GM19035 (cell line): ENCODE results near the gene ICAM1.

ENCODE experiments used
- ATAC-seq: cut with Tn5 transposase; IDR thresholded peaks from one replicate; pipeline ENCODE4 v1.9.1; 2021; ENCODE audit not compliant: unreplicated experiment

ICAM1 gene

GRCh38 chr19:10292789-10293636 lies 22.1 kb downstream of the ICAM1 start:
- no peak for ATAC-seq

- no peak for ATAC-seq
Measured at GRCh38 chr19:10293637-10294367, 22.9 kb downstream of the ICAM1 start.

DNA sequence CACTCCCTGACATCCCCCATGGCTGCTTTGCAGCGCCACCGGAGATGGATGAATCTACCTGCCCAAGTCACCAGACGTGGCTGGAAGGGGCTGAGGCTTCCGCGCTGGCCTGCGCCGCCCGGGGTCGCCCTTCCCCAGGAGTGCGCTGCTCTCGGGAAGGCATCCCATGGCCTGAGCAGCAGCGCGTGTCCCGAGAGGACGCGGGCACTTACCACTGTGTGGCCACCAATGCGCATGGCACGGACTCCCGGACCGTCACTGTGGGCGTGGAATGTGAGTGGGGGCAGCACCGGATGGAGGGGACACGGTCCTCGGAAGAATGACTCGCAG lies 23.4 kb downstream of the ICAM1 start:
- no peak for ATAC-seq

DNA sequence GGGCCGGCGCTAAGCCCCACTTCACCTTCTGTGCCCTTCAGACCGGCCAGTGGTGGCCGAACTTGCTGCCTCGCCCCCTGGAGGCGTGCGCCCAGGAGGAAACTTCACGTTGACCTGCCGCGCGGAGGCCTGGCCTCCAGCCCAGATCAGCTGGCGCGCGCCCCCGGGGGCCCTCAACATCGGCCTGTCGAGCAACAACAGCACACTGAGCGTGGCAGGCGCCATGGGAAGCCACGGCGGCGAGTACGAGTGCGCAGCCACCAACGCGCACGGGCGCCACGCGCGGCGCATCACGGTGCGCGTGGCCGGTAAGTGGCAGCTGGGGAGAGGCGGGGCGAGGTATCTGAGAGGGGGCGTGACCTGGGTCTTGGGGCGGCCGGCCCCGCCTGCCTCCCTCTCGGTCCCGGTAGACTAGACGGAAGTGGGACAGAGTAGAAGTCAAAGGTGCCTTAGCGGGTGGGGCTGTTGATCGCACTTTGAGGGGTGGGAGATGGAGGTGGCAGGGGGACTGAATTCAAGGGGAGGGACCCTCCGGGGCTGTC lies 24.5 kb downstream of the ICAM1 start:
- ATAC-seq: peak; percentile 40

DNA sequence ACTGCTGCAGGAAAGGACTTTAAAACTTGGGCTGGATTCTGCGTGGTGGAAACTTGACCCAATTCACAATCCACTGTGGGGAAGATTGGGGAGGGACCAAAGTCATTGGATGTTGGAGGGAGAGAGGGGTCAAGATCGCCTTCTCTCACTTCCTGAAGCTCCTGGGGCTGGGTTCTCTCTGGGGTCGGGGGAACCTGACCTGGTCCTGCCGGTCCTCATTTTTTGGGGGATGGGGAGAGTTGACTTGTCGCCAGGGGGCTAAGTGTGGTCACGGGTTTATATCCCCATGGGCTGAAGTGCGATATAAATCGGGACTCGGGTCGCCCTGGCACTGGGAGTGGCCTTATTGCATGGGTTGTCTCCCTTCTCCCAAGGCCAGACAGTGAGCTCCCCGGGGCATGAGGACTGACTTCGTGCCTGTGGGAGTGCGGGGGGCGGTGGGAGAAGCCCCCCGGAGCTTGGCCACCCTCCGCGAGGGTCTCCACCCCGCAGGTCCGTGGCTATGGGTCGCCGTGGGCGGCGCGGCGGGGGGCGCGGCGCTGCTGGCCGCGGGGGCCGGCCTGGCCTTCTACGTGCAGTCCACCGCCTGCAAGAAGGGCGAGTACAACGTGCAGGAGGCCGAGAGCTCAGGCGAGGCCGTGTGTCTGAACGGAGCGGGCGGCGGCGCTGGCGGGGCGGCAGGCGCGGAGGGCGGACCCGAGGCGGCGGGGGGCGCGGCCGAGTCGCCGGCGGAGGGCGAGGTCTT lies 25.1 kb downstream of the ICAM1 start:
- no peak for ATAC-seq

DNA sequence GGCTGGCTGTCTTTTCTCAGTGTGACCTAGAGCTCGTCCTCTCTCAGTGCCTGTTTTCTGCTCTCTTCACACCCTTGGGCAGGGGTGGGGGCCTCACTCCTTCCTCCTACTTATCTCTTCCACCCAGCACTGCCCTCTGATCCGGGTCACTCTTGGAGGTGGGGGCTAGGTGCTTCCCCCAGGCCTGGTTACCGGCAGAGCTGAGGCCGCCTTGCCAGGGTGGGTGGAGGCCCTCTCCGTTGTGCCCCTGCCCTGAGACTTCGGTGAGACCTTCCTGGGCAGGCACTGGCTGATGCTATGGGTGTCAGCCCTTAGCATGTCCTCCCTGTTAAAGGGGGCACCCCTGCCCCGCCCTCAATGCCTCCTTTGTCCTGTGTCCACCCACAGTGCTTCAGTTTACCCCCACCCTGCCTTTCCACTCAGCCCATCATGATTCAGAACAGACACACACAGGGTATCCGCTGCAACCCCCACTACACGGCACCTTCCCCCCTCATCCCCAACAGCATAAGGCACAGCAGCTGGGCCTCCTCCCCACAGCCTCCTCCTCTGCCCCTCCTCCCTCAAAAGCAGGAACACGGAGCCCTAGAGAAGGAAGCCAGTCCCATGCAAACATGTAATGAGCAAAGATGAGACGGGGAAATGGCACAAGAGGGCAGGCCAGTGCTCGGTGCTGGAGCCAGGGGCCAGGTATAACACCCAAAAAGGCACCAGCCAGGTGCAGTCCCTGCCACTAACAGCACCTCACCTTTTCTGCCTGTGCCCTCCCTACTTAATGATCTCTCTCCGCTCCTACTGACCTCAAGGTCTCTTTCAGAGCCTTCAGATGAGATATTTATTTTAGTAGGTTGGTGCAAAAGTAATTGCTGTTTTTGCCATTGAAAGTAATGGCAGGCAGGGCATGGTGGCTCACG lies 28.9 kb downstream of the ICAM1 start:
- no peak for ATAC-seq

GRCh38 chr19:10305139-10305806 lies 34.4 kb downstream of the ICAM1 start:
- no peak for ATAC-seq

DNA sequence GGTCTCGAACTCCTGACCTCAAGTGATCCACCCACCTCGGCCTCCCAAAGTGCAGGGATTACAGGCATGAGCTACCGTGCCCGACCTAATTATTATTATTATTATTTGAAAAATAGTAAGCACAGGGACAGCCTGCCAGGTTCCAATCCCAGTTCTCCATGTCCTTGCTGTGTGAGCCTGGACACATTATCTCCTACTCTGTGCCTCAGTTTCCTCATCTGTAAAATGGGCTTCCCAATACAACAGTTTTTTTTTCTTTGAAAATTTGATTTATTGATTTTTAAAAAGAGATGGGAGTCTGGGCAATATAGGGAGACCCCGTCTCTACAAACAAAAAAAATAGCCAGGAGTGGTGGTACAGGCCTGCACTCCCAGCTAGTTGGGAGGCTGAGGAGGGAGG lies 35.4 kb downstream of the ICAM1 start:
- ATAC-seq: no peak

GRCh38 chr19:10309423-10309822 lies 38.5 kb downstream of the ICAM1 start, which contains the start of gene ZGLP1:
ZGLP1 (minus strand) TSS chr19:10309815.
- no peak for ATAC-seq

DNA sequence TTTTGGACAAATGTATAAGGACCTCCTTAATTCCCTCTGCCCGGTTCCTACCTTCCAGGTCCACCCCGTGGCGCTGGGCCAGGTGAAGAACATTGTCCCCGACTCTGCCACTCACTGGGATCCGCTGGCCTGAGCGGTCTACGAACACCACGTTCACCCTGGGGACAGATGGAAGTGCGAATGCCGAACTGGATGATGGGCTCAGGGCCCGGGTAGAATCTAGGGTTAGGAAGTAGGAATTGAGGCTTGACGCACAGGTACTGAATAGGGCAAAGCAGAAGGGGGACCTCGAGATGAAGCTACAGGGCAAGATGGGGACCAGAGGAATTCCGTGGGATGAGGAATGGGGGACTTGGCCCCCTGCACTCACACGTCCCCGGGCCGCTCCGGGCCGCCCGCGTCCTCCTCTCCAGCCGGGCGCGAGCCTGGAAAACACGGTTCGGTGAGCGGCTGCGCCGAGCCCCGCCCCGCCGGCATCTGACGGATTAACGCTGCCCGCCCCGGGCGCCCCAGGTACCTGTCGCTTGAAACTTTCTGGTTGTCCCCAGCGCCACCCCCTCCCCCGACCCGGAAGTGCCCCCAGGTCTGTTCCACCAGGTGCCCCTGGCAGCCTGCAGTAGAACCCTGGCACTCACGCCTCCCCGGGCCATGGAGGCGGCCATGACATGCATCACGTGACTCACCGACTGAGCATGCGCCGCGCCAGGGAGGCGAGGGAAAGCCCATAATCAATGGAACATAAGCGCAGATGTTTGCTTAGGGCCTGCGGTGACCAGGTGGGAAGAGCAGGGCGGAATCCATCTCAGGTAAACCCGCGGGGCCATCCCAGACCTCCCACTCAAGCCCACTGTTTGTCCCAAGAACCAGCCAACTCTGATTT lies 44.7 kb downstream of the ICAM1 start, which contains the start of gene FDX2:
Gene FDX2 (minus strand): TSS at position 681 of the 880 bp plus-strand sequence. CDS start 19 bp downstream, at position 662.
- ATAC-seq: peak; percentile 83

GRCh38 chr19:10316229-10317044 lies 45.5 kb downstream of the ICAM1 start:
- no peak for ATAC-seq

DNA sequence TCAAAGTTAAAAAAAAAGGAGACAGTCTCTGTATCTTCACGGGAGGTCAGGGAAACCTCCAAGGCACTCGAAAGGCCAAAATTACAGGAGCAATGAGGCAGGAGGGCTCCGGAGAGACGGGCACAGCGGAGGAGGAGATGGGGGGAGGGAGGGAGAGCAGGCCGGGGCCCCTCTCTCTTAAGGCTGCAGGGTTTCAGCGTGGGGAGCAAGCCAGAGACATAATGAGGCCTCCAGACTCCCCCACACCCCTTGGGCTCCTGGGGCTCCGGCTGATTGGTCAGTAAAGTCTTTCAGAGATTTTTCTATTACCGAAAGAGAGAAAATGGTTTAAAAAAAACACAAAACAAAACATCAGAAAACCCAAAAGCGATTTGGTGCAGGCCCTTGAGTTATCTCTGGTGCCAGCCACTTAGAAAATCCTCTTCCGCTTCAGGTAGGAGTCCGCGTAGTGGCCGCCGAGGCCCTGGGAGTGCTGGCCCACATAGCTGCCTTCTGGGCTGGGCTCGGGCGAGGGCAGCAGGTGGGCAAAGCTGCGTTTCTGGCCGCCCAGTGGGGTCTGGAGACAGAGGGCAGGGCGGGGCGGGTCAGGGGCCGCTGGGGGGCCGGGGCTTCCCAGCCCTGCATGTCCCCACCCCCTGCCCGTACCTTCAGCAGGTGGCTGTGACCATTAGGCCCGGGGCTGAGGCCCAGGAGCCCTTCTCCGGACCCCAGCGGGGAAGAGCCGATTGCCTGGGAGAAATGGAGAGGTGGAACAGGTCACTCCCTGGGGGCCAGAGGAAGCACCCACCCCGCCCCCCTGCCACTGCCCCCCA lies 46.3 kb downstream of the ICAM1 start:
- no peak for ATAC-seq

DNA sequence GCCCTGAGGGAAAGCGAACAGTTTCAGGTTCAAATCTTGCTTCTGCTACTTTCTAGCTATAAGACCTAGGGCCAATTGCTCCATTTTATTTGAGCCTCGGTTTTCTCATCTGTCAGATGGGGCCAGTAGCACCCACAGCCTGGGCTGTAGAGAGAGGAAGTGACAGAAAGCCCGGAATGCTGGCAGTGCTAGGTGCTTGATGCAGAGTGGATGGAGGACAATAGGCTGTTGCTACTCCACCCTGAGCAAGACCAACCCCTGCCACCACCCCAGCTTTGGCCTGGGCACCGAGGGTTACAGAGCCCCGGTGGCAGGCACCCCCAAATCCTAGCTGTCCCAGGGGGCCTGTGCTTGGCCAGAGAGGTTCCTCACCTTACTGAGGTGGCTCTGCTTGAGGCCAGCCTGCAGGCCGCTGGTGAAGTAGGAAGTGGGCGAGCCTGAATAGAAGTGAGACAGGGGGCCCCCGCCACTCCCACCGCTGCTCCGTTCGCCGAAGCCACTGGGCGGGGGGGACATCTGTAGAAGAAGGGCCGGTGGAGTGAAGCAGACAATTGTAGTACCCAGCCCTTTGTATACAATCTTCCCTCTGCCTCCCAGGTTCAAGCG lies 47.0 kb downstream of the ICAM1 start:
- no peak for ATAC-seq

- no peak for ATAC-seq
Measured at GRCh38 chr19:10318807-10319682, 48.1 kb downstream of the ICAM1 start.

- ATAC-seq: no peak
Measured at GRCh38 chr19:10320602-10321416, 49.9 kb downstream of the ICAM1 start.
